ENCODE data around the gene DCDC2C.

- TF ChIP-seq EZH2 (IDR thresholded peaks at IDR 0.05; ENCODE audit: insufficient read depth, poor library complexity, severe bottlenecking) (no peak), EZH2phosphoT487 (IDR thresholded peaks at IDR 0.05; ENCODE audit: insufficient read depth, low read depth) (no peak)
These were observed 42.5 kb downstream of the DCDC2C start for GRCh38 chr2:3745920-3746319.
